ELF-1 (cell line): Measurements from ENCODE around the gene WNT5B.
"Not testable (repeated sequence)": the region's sequence is repeated elsewhere in the genome, so short reads cannot be mapped to it uniquely, and the experiment has no call there.

Source experiments
- DNase-seq: peaks from one replicate; pipeline ENCODE4 v3.0.0-alpha.2; 2016; ENCODE audit warnings: low read depth, low spot score

WNT5B gene

GRCh38 chr12:1690578-1691122, 61.6 kb downstream of the WNT5B start, which contains the start of gene ADIPOR2:
Gene ADIPOR2, plus strand, starts transcription at chr12:1691070. Its CDS starts 63,274 bp downstream, at chr12:1754344.
- peak; percentile 98 for DNase-seq

- DNase-seq: peak; percentile 85
Observed at GRCh38 chr12:1691123-1692007, 62.3 kb downstream of the WNT5B start.

DNA sequence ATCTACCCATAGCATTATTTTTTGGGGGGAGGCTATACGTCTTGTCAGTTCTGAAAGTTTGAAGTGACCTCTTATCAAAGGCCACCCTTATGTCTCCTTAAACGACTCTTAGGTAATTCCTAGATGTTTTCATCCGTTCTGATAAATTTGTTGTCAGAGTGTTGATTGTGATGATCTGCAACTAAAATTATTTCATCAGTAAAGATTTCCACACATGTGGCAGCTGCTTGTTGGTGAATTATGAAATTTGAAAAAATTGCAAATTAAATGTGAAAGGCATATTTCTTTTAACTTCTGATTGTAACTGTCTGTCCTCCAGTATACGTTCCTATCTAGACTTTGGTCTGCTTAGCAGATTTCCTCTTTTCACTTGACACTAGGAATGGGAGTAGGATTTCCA, 63.2 kb downstream of the WNT5B start:
- DNase-seq: no peak

GRCh38 chr12:1692895-1693610, 64.0 kb downstream of the WNT5B start:
- DNase-seq: no peak

DNA sequence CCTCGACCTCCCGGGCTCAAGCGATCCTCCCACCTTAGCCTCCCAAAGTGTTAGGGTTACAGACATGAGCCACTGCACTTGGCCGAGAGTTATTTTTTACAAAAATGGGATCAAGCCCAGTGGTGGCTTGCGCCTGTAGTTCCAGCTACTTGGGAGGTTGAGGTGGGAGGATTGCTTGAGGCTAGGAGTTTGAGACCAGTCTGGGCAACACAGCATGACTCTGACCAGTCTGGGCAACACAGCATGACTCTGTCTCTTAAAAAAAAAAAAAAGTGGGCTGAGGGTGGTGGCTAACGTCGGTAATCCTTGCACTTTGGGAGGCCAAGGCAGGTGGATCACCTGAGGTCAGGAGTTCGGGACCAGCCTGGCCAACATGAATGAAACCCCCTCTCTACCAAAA, 66.1 kb downstream of the WNT5B start:
- not testable (repeated sequence) for DNase-seq

- DNase-seq: no peak
Observed at GRCh38 chr12:1695886-1696670, 67.0 kb downstream of the WNT5B start.

DNA sequence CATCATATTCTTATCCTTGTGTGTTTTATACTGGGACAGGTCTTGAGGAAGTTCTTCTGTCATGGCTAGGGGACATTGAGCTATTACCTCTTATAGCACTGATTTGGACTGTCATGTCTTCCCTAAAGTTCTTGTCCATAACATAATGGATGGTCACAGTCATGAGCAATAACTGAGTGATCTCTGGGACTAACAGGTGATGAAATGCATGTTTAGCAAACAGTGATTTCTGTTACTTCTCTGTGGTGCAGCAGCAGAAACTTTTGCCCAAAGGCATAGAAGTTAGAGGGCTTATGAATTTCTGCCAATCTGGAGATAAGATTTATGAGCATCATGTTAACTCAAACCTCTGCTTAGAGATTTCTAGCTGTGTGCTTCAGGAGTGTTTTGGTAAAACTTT, 67.8 kb downstream of the WNT5B start:
- DNase-seq: no peak
